ENCODE results near the gene ELOVL3.

DNA sequence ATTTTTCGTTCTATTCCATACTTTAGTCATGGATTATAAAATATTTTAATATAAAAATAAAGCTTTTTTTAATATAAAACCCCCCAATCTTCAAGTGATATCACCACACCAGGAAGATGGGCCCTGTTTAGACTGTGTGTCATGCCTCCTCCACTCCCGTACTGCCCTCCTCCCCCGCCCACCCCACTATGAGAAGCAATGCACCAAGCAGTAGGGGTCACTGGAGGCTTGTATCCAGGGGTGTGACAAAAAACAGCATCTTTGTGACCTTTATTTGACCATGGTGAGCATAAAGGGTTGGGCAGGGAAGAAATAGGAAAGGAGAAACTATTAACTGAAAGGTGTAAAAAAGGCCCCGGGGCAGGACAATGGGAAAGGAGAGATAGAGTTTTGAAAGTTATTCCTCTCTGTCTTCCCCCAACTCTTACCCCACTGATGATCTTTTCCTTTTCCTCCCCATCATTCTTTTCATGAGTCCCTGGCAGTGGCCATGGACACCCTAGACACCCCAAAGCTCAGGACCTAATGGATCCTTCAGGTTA lies 11.7 kb downstream of the ELOVL3 start:
- no peak for TF ChIP-seq MYC (IDR thresholded peaks at IDR 0.05; ENCODE audit: low read depth, low read length)
- TF ChIP-seq, protein P1, sequence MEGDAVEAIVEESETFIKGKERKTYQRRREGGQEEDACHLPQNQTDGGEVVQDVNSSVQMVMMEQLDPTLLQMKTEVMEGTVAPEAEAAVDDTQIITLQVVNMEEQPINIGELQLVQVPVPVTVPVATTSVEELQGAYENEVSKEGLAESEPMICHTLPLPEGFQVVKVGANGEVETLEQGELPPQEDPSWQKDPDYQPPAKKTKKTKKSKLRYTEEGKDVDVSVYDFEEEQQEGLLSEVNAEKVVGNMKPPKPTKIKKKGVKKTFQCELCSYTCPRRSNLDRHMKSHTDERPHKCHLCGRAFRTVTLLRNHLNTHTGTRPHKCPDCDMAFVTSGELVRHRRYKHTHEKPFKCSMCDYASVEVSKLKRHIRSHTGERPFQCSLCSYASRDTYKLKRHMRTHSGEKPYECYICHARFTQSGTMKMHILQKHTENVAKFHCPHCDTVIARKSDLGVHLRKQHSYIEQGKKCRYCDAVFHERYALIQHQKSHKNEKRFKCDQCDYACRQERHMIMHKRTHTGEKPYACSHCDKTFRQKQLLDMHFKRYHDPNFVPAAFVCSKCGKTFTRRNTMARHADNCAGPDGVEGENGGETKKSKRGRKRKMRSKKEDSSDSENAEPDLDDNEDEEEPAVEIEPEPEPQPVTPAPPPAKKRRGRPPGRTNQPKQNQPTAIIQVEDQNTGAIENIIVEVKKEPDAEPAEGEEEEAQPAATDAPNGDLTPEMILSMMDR (IDR thresholded peaks at IDR 0.05; ENCODE audit: extremely low read depth in 1 of 2, insufficient read depth in 1 of 2, low read depth in 1 of 2, low read length in 2 of 2): no peak
- no peak for TF ChIP-seq POLR2A (IDR thresholded peaks at IDR 0.05; ENCODE audit: low read depth, low read length)
- no peak for TF ChIP-seq FOS (IDR thresholded peaks at IDR 0.05; ENCODE audit: borderline replicate concordance, insufficient read depth, low read length)
